H1 (cell line): Measurements from ENCODE around the gene RPL22L1. TPM values are rescaled to one million over a fixed set of nuclear protein-coding genes. Genes with fewer than 3 reads are reported as not detected.

ENCODE experiments used
- CTCF ChIA-PET: fragments of 300-600 bp; sonication (Branson Sonifier 250); formaldehyde crosslinking; loops from one replicate; lab custom pipeline; 2021; ENCODE audit not compliant: partially characterized antibody; lab: Charles Lee
- POLR2A ChIA-PET: fragments of 300-600 bp; sonication (Branson Sonifier 250); formaldehyde crosslinking; loops from one replicate; lab custom pipeline; 2021; ENCODE audit warnings: inconsistent platforms; ENCODE audit not compliant: partially characterized antibody; lab: Charles Lee
- DNase-seq, 2 experiments: peaks; one replicate each; pipeline versions ENCODE4 v3.0.0 to v3.0.0-alpha.2; 2010 to 2022; ENCODE audit warnings: low spot score in 2 of 2, low read depth in 1 of 2, mixed read lengths in 1 of 2
- FAIRE-seq: peaks from 2 replicates; lab custom pipeline; 2011; peaks lifted over from hg19 to GRCh38; lab: Jason Lieb, UNC
- H2AFZ ChIP-seq: 2 replicates; pipeline ENCODE4 v1.8.1; 2012; ENCODE audit warnings: low read length, inconsistent platforms
- H2AK5ac ChIP-seq: 2 replicates; pipeline ENCODE4 v1.6.1; 2013; ENCODE audit warnings: low read depth, low read length
- H2BK120ac ChIP-seq: replicated peaks from 2 replicates; pipeline ENCODE3; 2013; ENCODE audit warnings: low read depth, low read length, inconsistent platforms
- H2BK12ac ChIP-seq: 2 replicates; pipeline ENCODE4 v1.6.1; 2013; ENCODE audit warnings: low read depth, low read length
- H2BK15ac ChIP-seq: 2 replicates; pipeline ENCODE4 v1.6.1; 2013; ENCODE audit warnings: low read length
- H2BK20ac ChIP-seq: 2 replicates; pipeline ENCODE4 v1.6.1; 2013; ENCODE audit warnings: low read length
- H2BK5ac ChIP-seq: 2 replicates; pipeline ENCODE4 v1.6.1; 2013; ENCODE audit warnings: low read depth, low read length
- H3K14ac ChIP-seq: 2 replicates; pipeline ENCODE4 v1.6.1; 2013; ENCODE audit warnings: inconsistent platforms; ENCODE audit not compliant: insufficient read length
- H3K18ac ChIP-seq: 2 replicates; pipeline ENCODE4 v1.6.1; 2013; ENCODE audit warnings: low read length; ENCODE audit errors: extremely low read depth
- H3K23ac ChIP-seq: 2 replicates; pipeline ENCODE4 v1.6.1; 2013; ENCODE audit warnings: inconsistent platforms; ENCODE audit not compliant: insufficient read length
- H3K23me2 ChIP-seq: 2 replicates; pipeline ENCODE4 v1.6.1; 2013; ENCODE audit warnings: low read depth, low read length
- H3K27ac ChIP-seq: 2 replicates; pipeline ENCODE4 v1.6.1; 2011; ENCODE audit warnings: low read depth, low read length, inconsistent platforms
- H3K27me3 ChIP-seq, 4 experiments: replicated peaks in 1 of 4; 1 replicate in 1 of 4; 2 replicates in 3 of 4; pipeline versions ENCODE4 v1.6.1 to v1.8.1; 2011 to 2013; ENCODE audit warnings: low read length in 3 of 4, mild to moderate bottlenecking in 3 of 4, inconsistent platforms in 2 of 4, mixed read lengths in 2 of 4, moderate library complexity in 1 of 4; ENCODE audit not compliant: control insufficient read depth in 3 of 4, insufficient read depth in 3 of 4; ENCODE audit errors: extremely low read depth in 1 of 4
- H3K36me3 ChIP-seq, 4 experiments: 2 replicates each; pipeline versions ENCODE4 v1.6.1 to v1.8.1; 2011 to 2013; ENCODE audit warnings: mild to moderate bottlenecking in 4 of 4, low read length in 3 of 4, moderate library complexity in 2 of 4, control low read depth in 1 of 4, inconsistent platforms in 1 of 4; ENCODE audit not compliant: insufficient read depth in 4 of 4, control insufficient read depth in 2 of 4
- H3K4ac ChIP-seq: replicated peaks from 2 replicates; pipeline ENCODE3; 2013; ENCODE audit warnings: low read length, low read depth, mixed read lengths, inconsistent platforms; ENCODE audit not compliant: insufficient read length
- H3K4me1 ChIP-seq, 4 experiments: replicated peaks in 1 of 4; 1 replicate in 1 of 4; 2 replicates in 3 of 4; pipeline versions ENCODE4 v1.6.1 to v1.8.1; 2011 to 2013; ENCODE audit warnings: low read length in 3 of 4, inconsistent platforms in 2 of 4, mixed read lengths in 1 of 4; ENCODE audit not compliant: insufficient read depth in 4 of 4, control insufficient read depth in 3 of 4
- H3K4me2 ChIP-seq, 2 experiments: 2 replicates each; pipeline versions ENCODE4 v1.6.1 to v1.8.1; 2011 to 2013; ENCODE audit warnings: low read depth in 2 of 2, low read length in 2 of 2, control low read depth in 1 of 2, inconsistent platforms in 1 of 2, mild to moderate bottlenecking in 1 of 2; ENCODE audit not compliant: insufficient read depth in 1 of 2
- H3K4me3 ChIP-seq, 4 experiments: fragments of 200-600, 300-600 bp in 1 of 4; sonication (generic), shearing (Covaris generic), sonication (Bioruptor Twin) in 1 of 4; 2 replicates each; pipeline versions ENCODE4 v1.5.1 to v1.8.1; 2011 to 2016; ENCODE audit warnings: low read length in 4 of 4, low read depth in 3 of 4, control low read depth in 2 of 4, inconsistent platforms in 2 of 4, mild to moderate bottlenecking in 2 of 4, mixed read lengths in 1 of 4, moderate library complexity in 1 of 4; ENCODE audit not compliant: insufficient read depth in 2 of 4; ENCODE audit errors: extremely low read depth in 1 of 4
- H3K56ac ChIP-seq: replicated peaks from 2 replicates; pipeline ENCODE3; 2013; ENCODE audit warnings: low read depth, mild to moderate bottlenecking, mixed read lengths, low read length, inconsistent platforms; ENCODE audit not compliant: insufficient read length
- H3K79me1 ChIP-seq: 2 replicates; pipeline ENCODE4 v1.6.1; 2013; ENCODE audit warnings: low read depth, low read length, control low read depth
- H3K79me2 ChIP-seq, 2 experiments: 2 replicates each; pipeline versions ENCODE4 v1.6.1 to v1.8.1; 2012 to 2013; ENCODE audit warnings: low read length in 2 of 2, mild to moderate bottlenecking in 2 of 2, inconsistent platforms in 1 of 2; ENCODE audit not compliant: insufficient read depth in 2 of 2, control insufficient read depth in 1 of 2
- H3K9ac ChIP-seq, 4 experiments: replicated peaks in 1 of 4; 1 replicate in 1 of 4; 2 replicates in 3 of 4; pipeline versions ENCODE4 v1.6.1 to v1.8.1; 2011 to 2013; ENCODE audit warnings: low read depth in 3 of 4, low read length in 3 of 4, control low read depth in 2 of 4, mild to moderate bottlenecking in 2 of 4, moderate library complexity in 2 of 4, inconsistent platforms in 1 of 4; ENCODE audit errors: extremely low read depth in 1 of 4
- H3K9me3 ChIP-seq, 2 experiments: 2 replicates each; pipeline versions ENCODE4 v1.6.1 to v1.8.1; 2012 to 2013; ENCODE audit warnings: mild to moderate bottlenecking in 2 of 2, moderate library complexity in 2 of 2, control low read depth in 1 of 2, inconsistent platforms in 1 of 2, low read depth in 1 of 2, low read length in 1 of 2, mixed read lengths in 1 of 2; ENCODE audit not compliant: insufficient read depth in 2 of 2
- H4K20me1 ChIP-seq, 2 experiments: replicated peaks in 1 of 2; 2 replicates each; pipeline versions ENCODE3 to v1.8.1; 2011 to 2013; ENCODE audit warnings: inconsistent platforms in 2 of 2, low read length in 2 of 2, mild to moderate bottlenecking in 1 of 2; ENCODE audit not compliant: insufficient read depth in 2 of 2, control insufficient read depth in 1 of 2
- H4K5ac ChIP-seq: 2 replicates; pipeline ENCODE4 v1.6.1; 2013; ENCODE audit warnings: low read length, low read depth, mixed read lengths, inconsistent platforms; ENCODE audit not compliant: insufficient read length
- H4K8ac ChIP-seq: 2 replicates; pipeline ENCODE4 v1.8.0; 2013; ENCODE audit warnings: mild to moderate bottlenecking, moderate library complexity, low read length, inconsistent platforms; ENCODE audit not compliant: insufficient read depth; ENCODE audit errors: extremely low read depth
- H4K91ac ChIP-seq: replicated peaks from 2 replicates; pipeline ENCODE3; 2013; ENCODE audit warnings: low read length, mixed read lengths, inconsistent platforms; ENCODE audit not compliant: insufficient read length
- ATF2 ChIP-seq: IDR thresholded peaks from 2 replicates; pipeline ENCODE4 v1.6.1; 2012; ENCODE audit warnings: low read length, inconsistent platforms
- CTBP2 ChIP-seq: IDR thresholded peaks from 2 replicates; pipeline ENCODE4 v1.7.0; 2011; ENCODE audit warnings: borderline replicate concordance, mild to moderate bottlenecking, moderate library complexity, mixed read lengths, low read length; ENCODE audit not compliant: insufficient read depth, insufficient read length
- GTF2F1 ChIP-seq: IDR thresholded peaks from 2 replicates; pipeline ENCODE4 v1.6.1; 2012; ENCODE audit warnings: low read depth, low read length, improper control_type of control experiment, borderline replicate concordance
- JUN ChIP-seq: IDR thresholded peaks from 2 replicates; pipeline ENCODE4 v1.6.1; 2011; ENCODE audit warnings: low read depth, mild to moderate bottlenecking, improper control_type of control experiment, low read length
- KDM4A ChIP-seq: IDR thresholded peaks from one replicate; pipeline ENCODE4 v1.7.1; 2012; ENCODE audit warnings: low read depth, mild to moderate bottlenecking, moderate library complexity, low read length, inconsistent platforms; ENCODE audit not compliant: severe bottlenecking
- NANOG ChIP-seq: IDR thresholded peaks from 2 replicates; pipeline ENCODE4 v1.6.1; 2011; ENCODE audit warnings: low read length, low read depth, mild to moderate bottlenecking, inconsistent platforms; ENCODE audit not compliant: insufficient read depth, poor library complexity, severe bottlenecking
- RNF2 ChIP-seq: fragments of 200-900, 300-1000 bp; sonication (generic); IDR thresholded peaks from 2 replicates; pipeline ENCODE4 v1.7.1; 2016; ENCODE audit warnings: borderline replicate concordance, low read depth, mild to moderate bottlenecking, antibody characterized with exemption, low read length; ENCODE audit not compliant: poor library complexity, severe bottlenecking; ENCODE audit errors: missing control alignments
- SIRT6 ChIP-seq: IDR thresholded peaks from one replicate; pipeline ENCODE4 v1.7.1; 2012; ENCODE audit warnings: low read length, inconsistent platforms
- SIX5 ChIP-seq: IDR thresholded peaks from 2 replicates; pipeline ENCODE4 v1.6.1; 2011; ENCODE audit warnings: mild to moderate bottlenecking, low read depth, low read length
- TAF1 ChIP-seq: IDR thresholded peaks from 2 replicates; pipeline ENCODE4 v1.6.1; 2011; ENCODE audit warnings: mild to moderate bottlenecking, low read depth, low read length
- TBP ChIP-seq: IDR thresholded peaks from 2 replicates; pipeline ENCODE4 v1.6.1; 2011; ENCODE audit warnings: low read depth, low read length, improper control_type of control experiment
- TCF12 ChIP-seq: IDR thresholded peaks from 2 replicates; pipeline ENCODE4 v1.6.1; 2011; ENCODE audit warnings: low read depth, mild to moderate bottlenecking, low read length
- WGBS, 2 experiments: shearing (Covaris generic) in 1 of 2; methylation state at CpG; one replicate each; pipeline versions ENCODE4 v1.1.6 to v1.1.7; 2013 to 2015; ENCODE audit warnings: low lambda C conversion rate in 2 of 2, mixed read lengths in 2 of 2, inconsistent platforms in 1 of 2, low coverage in 1 of 2, missing lambda C conversion rate in 1 of 2; ENCODE audit not compliant: insufficient replicate concordance in 2 of 2, insufficient coverage in 1 of 2, insufficient read length in 1 of 2; ENCODE audit errors: extremely low coverage in 1 of 2, missing lambda C conversion rate in 1 of 2; 5-methylcytosine and 5-hydroxymethylcytosine counted together
- polyA plus RNA-seq, 7 experiments: library from polyadenylated mRNA; depleted of rRNA in 3 of 7; stranded (reverse) in 5 of 7; unstranded in 2 of 7; fragments of >200 nt in 5 of 7; fragments of 200-250 nt in 2 of 7; gene quantifications; 1 replicate in 5 of 7; 2 replicates in 1 of 7; 4 replicates in 1 of 7; pipeline versions ENCODE4 v1.2.1 to v1.2.3, GENCODE V29; 2011 to 2013; ENCODE audit warnings: missing spikeins in 2 of 7, mixed read lengths in 2 of 7
- total RNA-seq: library from RNA; stranded (reverse); fragmentation: NEBNext Ultra II Directional; extraction: Animal tissue kit (Norgen Biotek cat#: 25700); gene quantifications from 2 replicates; pipeline ENCODE4 v1.2.1, GENCODE V29; 2021

RPL22L1 gene
- total and polyA plus RNA-seq, 2 of the 8 experiments (the other 6 are each of a cell fraction or from before 2014, with no cell fraction given), result 99.9 to 280 TPM

- Histone ChIP-seq H3K36me3 (peaks cover 6 to 36% (median 22%) of the 10 kb centered on the region in 4 experiments), H3K23me2 (no peaks in the 10 kb centered on the region), H3K9me3 (no peaks in the 10 kb centered on the region), H2BK12ac (no peak overlapping the region), H3K56ac (no peak overlapping the region), H3K14ac (no peak overlapping the region), H3K23ac (no peak overlapping the region), H2AFZ (no peak overlapping the region), H4K5ac (no peak overlapping the region), H3K27me3 (no peaks in the 10 kb centered on the region), H3K18ac (no peak overlapping the region), H4K91ac (no peak overlapping the region), H3K9ac (no peak overlapping the region), H3K4ac (no peak overlapping the region), H3K27ac (no peak overlapping the region), H3K79me1 (no peaks in the 10 kb centered on the region), H2BK20ac (no peak overlapping the region), H2BK5ac (no peak overlapping the region), H2BK15ac (no peak overlapping the region), H2AK5ac (no peak overlapping the region), H2BK120ac (no peak overlapping the region), H3K4me1 (peaks cover 0 to 6% (median 2%) of the 10 kb centered on the region in 4 experiments; a peak in 5 of 7 replicates), H4K8ac (no peak overlapping the region), H4K20me1 (peaks cover 2 to 5% of the 10 kb centered on the region in 2 experiments), H3K4me3 (no peak overlapping the region), H3K79me2 (peaks cover 5 to 25% of the 10 kb centered on the region in 2 experiments; a peak in 3 of 4 replicates), H3K4me2 (no peak overlapping the region)
- FAIRE-seq (no peak), DNase-seq (no peak)
- ChIA-PET POLR2A (interaction anchor here (0.7 to 3.0 kb wide), 17 partner anchors 10 to 506 kb away, joined by 3 to 31 read pairs (median 5); partner anchors contain the start of gene EIF5A2), CTCF (interaction anchor here (2.0 kb wide), 1 partner anchor 17 kb away, joined by 9 read pairs; no protein-coding TSS in a partner anchor)
- 90 to 100% methylated on average over 1 to 3 of the region's 3 CpGs for WGBS, 2 experiments
- no peak for TF ChIP-seq RNF2
- no peak for TF ChIP-seq TBP
- TF ChIP-seq SIRT6, result no peak
- no peak for TF ChIP-seq TCF12
- TF ChIP-seq KDM4A, result no peak
- TF ChIP-seq CTBP2, result no peak
- TF ChIP-seq GTF2F1, result no peak
- no peak for TF ChIP-seq JUN
- TF ChIP-seq TAF1, result no peak
- no peak for TF ChIP-seq SIX5
- TF ChIP-seq NANOG, result no peak
- no peak for TF ChIP-seq ATF2
Measured at GRCh38 chr3:170866499-170866898, 3.5 kb downstream of the RPL22L1 start.
